HEK293T (cell line): ENCODE results near the gene PREX1.

Source experiments
- ARNT ChIP-seq: fragments of 450-650 bp; IDR thresholded peaks from 2 replicates; pipeline ENCODE4 v1.6.1; 2017; ENCODE audit warnings: mild to moderate bottlenecking
- CTBP1 ChIP-seq: fragments of 450-650 bp; IDR thresholded peaks from 2 replicates; pipeline ENCODE4 v1.6.1; 2016; ENCODE audit warnings: borderline replicate concordance
- FOXA1 ChIP-seq: fragments of 450-650 bp; IDR thresholded peaks from 2 replicates; pipeline ENCODE4 v1.6.1; 2016; ENCODE audit warnings: mild to moderate bottlenecking
- HDGF ChIP-seq: fragments of 450-650 bp; IDR thresholded peaks from 2 replicates; pipeline ENCODE4 v1.6.1; 2017; ENCODE audit warnings: antibody characterized with exemption, borderline replicate concordance
- SP1 ChIP-seq: fragments of 450-650 bp; IDR thresholded peaks from 2 replicates; pipeline ENCODE4 v1.6.1; 2017
- SUZ12 ChIP-seq: fragments of 450-650 bp; IDR thresholded peaks from 2 replicates; pipeline ENCODE4 v1.6.1; 2016; ENCODE audit warnings: mild to moderate bottlenecking
- ZNF384 ChIP-seq: fragments of 450-650 bp; IDR thresholded peaks from 2 replicates; pipeline ENCODE4 v1.6.1; 2016
- TF ChIP-seq, protein P1 (sequence below): fragments of 450-650 bp; IDR thresholded peaks from 2 replicates; pipeline ENCODE4 v1.6.1; 2016

DNA sequence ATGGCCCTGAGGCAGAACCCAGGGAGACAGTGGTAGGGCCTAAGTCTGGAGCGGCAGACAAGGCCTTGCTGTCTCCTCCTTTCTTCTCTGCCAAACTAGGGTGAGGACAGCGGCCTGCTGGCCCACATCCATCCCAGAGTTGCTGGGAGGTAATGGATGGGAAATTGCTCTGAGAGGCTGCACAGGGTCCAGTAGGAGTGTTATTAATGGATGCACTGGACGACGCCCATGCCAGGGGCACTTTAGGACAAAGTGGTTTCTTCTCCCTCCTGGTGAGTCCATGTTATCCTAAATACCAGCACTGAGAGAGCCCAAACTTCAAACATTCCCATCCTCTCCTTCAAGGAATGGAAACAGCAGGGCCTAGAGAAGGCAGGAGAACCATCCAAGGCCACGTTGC, 28.3 kb upstream of the PREX1 start:
- TF ChIP-seq ARNT (no peak), SP1 (no peak), FOXA1 (no peak), CTBP1 (no peak), HDGF (no peak), SUZ12 (no peak), ZNF384 (no peak)
- TF ChIP-seq, protein P1, sequence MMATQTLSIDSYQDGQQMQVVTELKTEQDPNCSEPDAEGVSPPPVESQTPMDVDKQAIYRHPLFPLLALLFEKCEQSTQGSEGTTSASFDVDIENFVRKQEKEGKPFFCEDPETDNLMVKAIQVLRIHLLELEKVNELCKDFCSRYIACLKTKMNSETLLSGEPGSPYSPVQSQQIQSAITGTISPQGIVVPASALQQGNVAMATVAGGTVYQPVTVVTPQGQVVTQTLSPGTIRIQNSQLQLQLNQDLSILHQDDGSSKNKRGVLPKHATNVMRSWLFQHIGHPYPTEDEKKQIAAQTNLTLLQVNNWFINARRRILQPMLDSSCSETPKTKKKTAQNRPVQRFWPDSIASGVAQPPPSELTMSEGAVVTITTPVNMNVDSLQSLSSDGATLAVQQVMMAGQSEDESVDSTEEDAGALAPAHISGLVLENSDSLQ = no peak
